Esophagus mucosa (tissue), 1 donor: Measurements from ENCODE around the gene GPR148. TPM values are rescaled to one million over a fixed set of nuclear protein-coding genes. Genes with fewer than 3 reads are reported as not detected.
"Not testable (repeated sequence)": the region's sequence is repeated elsewhere in the genome, so short reads cannot be mapped to it uniquely, and the experiment has no call there.

ENCODE experiments used
- ATAC-seq: fragments of 200-7000 bp; cut with Tn5 transposase; one replicate; pipeline ENCODE4 v1.9.1; 2020
- total RNA-seq: library from RNA; stranded (reverse); gene quantifications from one replicate; pipeline ENCODE4 v1.2.4, GENCODE V29; 2023
- donor health status: DM: yes; HTN: yes; CAD: no.

The GPR148 gene, protein sequence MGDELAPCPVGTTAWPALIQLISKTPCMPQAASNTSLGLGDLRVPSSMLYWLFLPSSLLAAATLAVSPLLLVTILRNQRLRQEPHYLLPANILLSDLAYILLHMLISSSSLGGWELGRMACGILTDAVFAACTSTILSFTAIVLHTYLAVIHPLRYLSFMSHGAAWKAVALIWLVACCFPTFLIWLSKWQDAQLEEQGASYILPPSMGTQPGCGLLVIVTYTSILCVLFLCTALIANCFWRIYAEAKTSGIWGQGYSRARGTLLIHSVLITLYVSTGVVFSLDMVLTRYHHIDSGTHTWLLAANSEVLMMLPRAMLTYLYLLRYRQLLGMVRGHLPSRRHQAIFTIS
- total RNA-seq = not detected

DNA sequence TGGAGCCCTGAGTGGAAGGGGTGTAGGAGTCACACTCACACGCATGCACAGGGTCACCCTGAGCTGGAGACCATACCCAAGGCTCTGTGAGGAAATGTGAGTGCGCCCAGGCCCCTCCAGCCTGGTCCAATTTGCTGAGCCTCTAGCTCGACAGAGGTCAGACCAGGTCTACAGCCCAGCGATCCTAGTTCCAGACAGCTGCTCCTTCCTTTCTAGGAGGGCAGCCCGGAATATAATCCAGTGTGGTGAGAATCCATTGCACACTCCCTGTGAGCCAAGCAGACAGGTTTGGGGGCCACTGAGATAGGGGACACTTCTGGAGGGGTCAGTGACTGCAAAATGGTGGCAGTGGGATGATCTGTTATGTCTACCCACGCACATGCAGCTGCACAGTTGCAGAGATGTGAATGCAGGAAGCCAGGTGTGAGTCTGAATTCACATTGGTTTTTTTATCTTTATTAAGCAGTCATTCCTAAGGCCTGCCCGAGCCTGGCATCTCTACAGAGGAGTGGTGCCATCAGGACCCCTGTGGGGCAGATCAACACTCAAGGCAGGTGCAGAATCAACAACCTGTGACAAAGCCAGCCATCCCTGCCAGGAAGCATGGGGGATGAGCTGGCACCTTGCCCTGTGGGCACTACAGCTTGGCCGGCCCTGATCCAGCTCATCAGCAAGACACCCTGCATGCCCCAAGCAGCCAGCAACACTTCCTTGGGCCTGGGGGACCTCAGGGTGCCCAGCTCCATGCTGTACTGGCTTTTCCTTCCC is at the start of gene GPR148:
Gene GPR148 (plus strand): TSS at position 522 of the 768 bp plus-strand sequence. CDS start 82 bp downstream, at position 604.
- no peak for ATAC-seq

DNA sequence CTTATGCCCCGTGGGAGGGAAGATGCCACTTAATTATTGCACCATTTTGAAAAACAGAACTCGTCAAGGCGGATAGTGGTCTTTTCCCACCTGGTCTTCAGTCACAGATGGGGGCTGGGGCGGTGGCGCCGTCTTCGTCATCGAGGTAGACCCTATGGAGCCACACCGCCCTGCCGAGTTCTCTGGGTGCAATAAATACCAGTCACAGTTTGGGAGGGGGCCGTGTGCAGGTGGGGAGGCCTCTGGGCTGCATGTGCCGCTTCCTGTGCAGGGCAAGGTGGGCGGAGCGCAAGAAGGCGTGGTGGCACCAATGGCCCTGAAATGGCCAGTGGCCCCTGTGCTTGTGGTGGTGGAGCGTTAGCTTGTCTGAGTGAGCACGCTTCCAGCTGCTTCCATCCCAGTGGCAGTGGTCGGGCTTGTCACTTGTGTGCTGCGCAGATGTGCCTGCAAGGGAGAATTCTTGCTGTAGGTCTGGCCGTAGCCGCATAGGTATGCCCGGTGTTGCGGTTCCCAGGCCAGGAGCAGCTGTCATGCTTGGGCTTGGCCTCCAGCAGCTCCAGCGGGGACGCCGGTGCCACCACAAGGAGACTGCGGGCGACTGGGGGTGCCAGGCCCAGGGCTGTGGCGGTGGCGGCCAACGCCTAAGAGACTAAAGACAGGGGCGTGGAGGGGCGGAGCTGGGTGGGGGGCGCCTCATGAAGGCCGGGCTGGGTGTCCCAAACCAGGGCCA is 36.7 kb upstream of the GPR148 start:
- ATAC-seq = peak; percentile 18

DNA sequence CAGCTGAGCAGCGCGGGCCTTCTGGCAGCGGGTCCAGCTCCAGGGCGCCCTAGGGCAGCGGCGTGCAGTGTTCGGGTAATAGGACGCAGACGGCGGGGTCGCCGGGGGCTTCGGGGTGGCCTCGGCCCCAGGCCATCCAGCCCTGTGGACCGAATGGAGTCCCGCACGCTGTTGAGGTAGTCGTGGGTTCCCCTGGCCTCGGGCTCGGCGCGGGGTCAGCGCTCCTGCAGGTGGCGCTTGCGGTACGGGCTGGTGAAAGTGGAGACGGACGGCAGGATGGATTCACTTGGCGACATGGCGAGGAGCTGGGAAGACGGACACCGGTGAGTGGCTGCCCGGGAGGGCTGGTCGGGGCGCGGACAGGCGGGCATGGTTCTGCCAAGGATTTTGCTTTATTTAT is 35.4 kb upstream of the GPR148 start:
- peak; percentile 41 for ATAC-seq

DNA sequence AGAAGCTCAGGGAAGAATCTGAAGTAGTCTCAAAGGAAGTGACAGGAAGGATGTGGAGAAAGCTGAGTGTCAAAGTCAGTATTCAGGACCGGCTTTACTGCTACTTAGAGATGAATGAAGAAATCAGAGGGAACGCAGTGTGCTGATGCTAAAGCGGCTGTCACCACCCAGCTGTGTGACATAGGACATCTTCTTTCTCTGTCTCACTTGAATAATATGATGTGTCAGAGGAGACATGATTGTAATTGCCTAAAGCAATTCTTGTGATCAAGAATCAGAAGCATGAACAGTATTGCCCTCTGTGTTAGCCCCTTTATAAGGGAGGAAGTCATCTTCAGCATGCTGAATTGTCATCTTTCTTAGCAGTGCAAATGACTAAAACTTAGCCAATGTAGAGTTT is 25.6 kb upstream of the GPR148 start:
- ATAC-seq = not testable (repeated sequence)

DNA sequence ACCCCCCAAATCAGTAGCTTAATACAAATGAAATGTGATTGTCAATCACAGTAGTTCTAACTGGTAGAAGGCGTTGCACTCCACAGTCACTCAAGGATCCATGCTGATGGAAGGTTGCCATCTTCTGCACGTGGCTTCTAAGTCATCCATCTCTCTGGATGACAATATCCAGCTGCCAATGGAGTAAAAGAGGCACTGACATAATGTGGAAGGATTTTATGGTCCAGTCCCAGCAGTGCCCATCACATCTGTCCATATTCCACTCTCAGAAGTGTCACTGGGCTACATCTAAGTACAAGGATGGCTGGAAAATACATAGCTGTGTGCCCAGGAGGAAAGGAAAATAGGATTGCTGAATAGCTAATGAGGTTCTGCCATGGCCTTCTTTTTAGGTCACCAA is 14.1 kb upstream of the GPR148 start:
- ATAC-seq = not testable (repeated sequence)

DNA sequence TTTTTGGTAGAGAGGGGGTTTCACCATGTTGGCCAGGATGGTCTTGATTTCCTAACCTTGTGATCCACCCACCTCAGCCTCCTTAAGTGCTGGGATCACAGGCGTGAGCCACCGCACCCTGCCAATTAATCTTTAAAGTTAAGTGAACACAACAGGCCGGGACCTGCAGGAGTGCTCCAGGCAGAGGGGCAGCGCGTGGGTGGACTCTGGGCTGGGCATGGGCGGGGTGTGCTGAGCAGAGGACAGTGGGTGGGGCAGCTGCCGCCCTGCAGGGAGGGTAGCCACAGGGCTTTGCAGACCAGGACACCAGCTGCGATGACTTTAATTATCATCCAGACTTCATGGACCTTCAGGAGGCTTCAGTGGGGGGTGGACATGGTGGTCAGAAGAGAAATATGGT is 8.8 kb upstream of the GPR148 start:
- ATAC-seq = peak; percentile 82

DNA sequence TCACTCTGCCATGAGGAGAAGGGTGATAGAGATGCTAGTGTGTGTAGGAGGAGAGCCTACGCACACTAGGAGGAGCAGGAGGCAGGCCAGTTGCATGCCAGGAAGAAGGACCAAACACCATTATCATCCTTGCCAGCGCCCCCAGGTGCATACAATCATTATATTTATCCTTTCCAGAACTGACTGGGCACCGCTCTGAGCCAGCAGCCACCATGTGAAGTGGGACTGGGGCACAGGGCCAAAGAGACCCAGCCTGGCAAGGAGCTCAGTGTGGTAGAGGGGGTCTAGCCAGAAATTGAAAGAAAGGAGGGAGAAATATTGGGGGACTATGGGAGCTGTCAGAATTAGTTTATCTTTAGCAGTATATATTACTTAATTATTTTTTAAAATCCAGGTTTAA is 8.3 kb upstream of the GPR148 start:
- no peak for ATAC-seq

DNA sequence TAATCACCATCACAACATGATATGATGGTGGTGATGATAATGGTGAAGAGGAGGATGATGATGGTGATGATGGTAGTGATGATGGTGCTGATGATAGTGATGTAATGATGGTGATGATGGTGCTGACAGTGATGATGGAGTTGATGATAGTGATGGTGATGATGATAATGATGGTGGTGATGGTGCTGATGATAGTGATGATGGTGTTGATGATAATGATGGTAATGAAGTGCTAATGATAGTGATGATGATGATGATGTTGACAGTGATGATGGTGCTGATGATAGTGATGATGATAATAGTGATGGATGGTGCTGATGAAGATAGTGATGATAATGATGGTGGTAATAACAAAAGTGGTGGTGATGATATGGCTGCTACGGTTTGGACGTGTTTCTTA is 4.4 kb upstream of the GPR148 start:
- ATAC-seq = no peak

DNA sequence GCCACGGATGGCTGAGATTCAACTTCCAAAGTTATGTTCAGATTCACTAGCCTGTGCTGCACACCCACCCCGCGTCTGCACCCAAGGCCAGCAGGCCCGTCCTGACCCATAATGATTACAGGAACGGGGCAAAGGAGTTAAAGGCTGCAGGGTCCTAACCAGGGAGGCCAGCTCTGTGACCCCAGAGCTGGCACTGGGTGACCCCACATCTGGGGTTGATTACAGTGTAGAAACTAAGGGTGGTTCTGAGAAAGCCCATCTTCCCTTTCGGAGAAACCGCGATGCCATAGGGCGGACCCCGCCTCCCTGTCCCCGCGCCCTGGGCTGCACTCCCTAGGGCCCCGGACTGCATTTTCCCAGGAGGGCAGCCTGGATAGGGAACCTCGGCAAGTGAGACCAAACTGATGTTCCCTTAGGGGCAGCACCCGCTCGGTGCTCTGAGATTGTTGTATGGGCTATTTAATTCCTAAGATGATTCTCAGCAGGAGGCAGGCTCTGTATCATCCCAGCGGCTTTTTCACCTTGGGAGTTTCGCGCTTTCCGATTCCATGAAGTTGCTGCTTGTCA is 2.2 kb upstream of the GPR148 start:
- no peak for ATAC-seq

DNA sequence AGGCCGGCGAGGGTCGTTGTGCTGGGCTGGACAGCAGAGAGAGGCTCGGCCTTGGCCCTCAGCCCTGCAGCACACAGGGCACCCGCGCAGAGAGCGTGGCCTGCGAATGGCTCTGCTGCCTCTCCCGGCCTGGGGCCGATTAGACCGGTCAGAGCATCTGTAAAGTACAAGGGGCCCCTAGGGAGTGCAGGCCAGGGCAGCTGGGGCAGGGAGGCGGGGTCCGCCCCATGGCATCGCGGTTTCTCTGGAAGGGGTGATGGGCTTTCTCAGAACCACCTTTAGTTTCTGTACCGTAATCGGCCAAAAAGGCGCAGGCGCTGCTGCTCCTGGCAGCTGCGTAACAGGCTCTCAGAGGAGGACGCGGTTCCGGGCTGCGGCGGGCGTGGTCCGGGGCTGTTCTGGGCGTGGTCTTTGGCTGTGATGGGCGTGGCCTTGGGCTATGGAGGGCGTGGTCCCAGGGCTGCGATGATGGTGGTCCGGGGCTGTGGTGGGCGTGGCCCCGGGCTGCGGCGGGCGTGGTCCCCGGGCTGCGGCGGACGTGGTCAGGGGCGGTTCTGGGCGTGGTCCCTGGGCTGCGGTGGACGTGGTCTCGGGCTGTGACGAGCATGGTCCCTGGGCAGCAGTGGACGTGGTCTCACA is 1.5 kb upstream of the GPR148 start:
- peak; percentile 89 for ATAC-seq

DNA sequence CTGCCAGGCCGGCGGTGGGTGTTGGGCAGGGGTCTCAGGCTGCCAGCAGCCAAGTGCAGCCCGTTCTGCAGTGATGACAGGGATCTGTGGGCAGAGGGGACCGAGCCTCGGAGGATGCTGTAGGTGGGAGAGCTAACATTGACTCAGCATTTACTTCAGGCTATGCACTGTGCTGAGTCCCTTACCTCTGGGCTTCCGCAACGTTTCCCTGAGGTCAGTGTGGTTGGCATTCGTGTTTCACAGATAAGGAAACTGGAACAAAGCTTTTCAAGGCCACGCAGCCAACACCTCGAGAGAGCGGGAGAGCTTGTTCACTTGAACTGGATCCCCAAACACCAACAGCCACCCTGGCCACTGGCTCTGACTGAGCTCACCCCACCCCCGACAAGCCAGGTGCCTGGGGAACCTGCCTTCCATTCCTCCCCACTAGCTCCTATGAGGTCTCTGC is 839 bp upstream of the GPR148 start:
- ATAC-seq = peak; percentile 27

DNA sequence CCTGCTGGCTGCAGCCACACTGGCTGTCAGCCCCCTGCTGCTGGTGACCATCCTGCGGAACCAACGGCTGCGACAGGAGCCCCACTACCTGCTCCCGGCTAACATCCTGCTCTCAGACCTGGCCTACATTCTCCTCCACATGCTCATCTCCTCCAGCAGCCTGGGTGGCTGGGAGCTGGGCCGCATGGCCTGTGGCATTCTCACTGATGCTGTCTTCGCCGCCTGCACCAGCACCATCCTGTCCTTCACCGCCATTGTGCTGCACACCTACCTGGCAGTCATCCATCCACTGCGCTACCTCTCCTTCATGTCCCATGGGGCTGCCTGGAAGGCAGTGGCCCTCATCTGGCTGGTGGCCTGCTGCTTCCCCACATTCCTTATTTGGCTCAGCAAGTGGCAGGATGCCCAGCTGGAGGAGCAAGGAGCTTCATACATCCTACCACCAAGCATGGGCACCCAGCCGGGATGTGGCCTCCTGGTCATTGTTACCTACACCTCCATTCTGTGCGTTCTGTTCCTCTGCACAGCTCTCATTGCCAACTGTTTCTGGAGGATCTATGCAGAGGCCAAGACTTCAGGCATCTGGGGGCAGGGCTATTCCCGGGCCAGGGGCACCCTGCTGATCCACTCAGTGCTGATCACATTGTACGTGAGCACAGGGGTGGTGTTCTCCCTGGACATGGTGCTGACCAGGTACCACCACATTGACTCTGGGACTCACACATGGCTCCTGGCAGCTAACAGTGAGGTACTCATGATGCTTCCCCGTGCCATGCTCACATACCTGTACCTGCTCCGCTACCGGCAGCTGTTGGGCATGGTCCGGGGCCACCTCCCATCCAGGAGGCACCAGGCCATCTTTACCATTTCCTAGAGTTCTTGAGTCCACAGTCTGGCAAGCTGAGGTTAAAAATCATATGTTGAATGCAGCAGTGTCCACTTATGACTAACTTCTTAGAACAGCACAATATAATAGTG is 741 bp downstream of the GPR148 start:
- ATAC-seq = no peak

DNA sequence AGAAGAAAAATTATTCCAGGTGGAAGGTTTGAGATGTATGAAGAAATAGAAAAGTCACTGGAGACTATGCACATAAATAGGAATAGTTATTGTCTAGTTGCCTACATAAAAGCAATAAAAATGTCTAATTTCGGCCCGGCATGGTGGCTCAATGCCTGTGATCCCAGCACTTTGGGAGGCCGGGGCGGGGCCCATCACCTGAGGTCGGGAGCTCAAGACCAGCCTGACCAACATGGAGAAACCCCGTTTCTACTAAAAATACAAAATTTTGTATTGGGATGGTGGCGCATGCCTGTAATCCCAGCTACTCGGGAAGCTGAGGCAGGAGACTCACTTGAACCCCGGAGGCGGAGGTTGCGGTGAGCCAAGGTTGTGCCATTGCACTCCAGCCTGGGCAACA is 3.4 kb downstream of the GPR148 start:
- ATAC-seq = not testable (repeated sequence)

DNA sequence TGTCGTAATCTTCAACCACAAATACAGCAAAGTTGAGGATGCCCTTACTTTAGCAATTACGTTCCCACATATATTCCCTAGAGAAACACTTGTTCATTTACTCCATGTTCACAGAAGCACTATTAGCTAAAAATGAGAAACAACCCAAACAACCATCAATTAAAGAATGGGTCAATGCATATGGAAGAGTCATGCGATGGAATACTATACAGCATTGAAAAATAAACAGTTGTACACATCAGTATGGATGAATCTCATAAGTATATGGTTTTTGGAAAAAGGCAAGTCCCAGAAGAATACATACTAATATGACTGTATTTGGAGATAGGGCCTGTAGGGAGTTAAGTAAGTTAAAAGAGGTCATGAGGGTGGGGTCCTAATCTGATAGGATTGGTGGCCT is 6.3 kb downstream of the GPR148 start:
- no peak for ATAC-seq

DNA sequence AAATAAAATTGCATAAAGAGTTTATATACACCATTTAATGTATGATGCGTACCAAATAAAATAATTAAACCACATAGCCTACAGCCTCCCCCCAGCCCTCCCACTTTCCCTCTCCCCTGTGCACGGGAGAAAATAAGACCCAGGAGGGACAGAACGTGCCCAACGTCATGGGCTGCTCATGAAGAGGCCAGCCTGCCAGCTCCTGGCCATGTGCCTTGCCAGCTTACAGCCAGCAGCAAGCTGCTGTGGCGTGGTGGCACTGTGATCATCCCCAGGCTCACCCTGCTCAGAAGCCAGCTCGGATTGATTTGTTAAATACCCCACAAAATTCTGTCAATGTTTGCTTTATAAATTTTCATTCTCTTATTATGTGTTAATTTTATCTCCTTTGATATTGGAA is 7.6 kb downstream of the GPR148 start:
- no peak for ATAC-seq

DNA sequence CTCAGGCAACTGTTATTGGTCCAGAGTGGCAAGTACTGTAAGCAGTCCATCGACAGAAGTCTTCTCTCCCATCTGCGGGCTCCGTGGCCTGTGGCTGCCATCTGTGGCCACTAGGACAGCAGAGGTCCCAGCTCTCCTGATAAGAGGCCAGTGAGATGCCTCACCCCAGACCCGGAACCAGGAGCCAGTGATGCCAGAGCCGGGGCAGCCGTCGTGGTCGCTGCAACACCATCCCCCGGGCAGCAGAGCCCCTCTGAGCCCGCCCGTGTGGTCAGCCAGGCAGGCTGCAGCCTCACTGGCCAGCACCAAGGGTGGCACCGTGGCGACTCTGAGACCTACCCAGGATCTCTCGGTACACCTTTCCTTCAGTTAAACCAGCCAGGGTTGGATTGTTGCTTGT is 8.7 kb downstream of the GPR148 start:
- no peak for ATAC-seq

DNA sequence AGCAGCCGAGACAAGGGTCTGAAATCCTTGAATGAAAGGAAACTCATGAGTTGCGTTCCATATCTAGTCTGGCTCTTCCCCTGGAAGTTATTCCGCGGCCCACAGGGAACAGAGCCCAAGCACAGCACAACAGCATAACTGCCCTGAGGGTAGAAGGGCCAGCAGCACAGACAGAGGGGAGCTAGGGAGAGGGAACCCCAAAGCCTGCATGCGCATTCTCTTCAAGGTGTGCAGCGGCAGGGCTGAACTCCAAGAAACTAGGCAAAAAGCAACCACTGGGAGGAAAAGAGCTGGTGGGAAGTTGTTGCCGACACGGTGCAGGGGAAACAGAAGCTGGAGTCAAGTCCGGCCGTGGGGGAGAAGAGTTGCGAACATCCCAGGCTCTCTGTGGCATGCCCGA is 11.8 kb downstream of the GPR148 start:
- no peak for ATAC-seq

DNA sequence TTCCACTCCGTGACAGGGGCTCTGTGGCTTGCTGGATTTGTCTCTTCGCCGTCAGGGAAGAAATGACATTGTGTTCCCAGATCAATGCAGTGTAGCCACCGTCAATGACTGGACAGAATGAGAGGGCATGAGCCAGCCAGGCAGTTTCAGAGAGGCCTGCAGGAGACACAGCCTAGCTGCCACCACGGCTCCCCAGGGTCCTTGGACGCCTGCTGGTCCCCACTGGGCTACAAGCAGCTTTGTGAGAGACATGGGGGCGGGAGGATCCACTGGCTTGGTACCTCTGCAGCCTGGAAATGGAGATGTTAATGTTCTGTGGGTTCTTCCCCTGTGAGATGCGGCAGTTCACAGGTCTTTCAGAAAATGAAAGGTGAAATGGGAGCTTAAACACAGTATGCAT is 14.4 kb downstream of the GPR148 start:
- no peak for ATAC-seq

DNA sequence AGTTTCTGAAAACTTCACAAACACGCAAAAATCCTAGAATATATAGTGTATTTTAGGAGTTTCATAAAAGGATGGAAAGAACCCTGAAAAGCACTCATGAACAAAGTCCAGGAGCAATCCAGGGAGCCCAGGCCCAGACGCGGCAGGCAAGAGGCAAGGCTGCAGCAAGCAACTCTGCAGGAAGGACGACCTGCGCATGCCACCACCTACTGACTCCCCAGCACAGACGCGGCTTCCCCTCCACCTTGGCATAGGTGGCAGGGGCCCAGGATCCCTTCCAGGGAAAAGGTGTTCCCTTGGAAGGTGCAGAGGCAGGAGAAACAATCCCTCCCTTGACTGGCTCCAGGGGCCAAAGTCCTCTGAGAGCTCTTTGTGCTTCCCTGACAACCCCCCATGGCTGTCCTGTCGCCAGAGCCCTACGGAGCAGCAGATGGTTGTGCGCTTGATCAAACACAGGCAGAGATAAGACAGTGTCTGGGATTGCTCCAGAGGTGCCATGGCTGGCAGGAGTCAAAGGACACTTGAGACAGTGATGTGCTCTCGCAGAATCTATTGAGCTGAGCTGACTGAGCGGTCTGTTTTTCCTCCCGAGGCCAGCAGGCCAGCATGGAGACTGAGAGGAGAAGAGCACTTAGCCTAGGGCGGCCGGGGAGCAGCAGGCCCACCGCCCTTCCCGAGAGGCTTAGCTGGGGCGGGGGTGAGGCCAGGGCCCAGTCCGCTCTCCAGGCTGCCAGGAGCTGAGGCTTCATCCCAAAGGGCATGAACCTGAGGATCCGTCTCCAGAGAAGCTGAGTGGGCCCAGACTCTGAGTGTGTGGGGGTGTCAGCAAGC is 15.6 kb downstream of the GPR148 start:
- ATAC-seq = no peak

DNA sequence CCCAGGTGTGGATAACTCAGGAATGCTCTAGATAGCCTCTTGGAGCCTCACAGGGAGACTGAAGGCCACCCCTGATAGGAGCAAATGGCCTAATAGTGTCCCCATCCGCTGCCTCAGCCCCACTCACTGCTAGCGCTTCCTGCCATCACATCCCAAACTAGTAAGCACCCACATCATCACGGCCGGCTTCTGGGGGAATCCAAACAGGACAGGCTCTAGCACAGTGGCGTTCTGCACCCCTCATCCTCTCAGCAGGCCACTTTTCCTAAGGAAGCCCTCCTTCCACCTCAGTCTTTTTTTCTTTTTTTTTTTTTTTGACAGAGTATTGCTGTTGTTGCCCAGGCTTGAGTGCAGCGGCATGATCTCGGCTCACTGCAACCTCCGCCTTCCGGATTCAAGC is 20.2 kb downstream of the GPR148 start:
- ATAC-seq = no peak
